Measurements from ENCODE around the gene SBNO2. TPM values are rescaled to one million over a fixed set of nuclear protein-coding genes. Genes with fewer than 3 reads are reported as not detected.
A peak's percentile ranks its signal among the peaks of the same experiment; 100 is the strongest.

The SBNO2 gene
- total RNA-seq, 1 donor from 2014 or later: 91.6 TPM

DNA sequence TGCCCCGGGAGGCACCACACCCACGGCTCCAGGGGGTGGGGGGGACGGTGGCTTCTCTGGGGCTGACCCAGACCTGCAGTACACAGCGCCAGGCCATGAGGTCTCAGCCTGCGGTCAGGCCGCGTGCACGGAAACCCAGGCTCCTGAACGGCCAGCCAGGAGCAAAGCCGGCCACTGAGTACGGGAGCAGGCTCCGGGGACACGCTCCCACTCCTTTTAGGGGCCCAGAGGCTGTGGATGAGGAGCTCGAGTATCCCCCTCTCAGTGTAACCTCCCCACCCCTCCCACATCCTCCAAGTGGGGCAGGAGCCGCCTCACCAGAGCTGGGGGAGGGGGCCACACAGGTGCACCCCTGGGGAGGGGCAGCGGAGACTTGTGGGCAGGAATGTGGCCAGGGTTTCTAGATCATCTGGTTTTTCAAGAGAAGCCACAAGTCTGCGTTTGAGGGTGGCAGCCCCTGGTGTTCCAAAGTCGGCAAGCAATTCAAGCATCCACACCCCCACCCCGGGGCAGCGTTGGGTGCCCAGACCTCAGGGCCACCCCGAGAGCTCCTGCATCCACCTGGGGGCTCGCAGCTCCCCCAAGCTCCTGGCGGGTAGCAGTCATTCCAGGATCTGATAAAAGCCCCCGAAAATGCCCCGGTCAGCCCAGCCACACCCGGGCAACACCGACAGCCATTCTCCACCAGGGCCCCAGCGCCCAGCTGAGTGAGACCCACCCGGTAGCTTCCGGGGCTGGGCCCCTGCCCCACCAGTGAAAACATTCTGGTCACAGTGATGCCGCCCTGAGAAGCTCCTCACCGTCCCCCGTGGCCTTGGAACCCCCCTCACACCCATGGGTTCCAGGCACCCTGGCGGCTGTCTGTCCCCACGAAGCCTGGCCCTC lies 6.1 kb downstream of the SBNO2 start:
- intact Hi-C loops (cut with DNase I): no loop called here
- DNase-seq (peak; percentile 54), ATAC-seq (peak in 1 of 2 donors; percentile 11)
- peaks cover 77% of the 10 kb centered on the region for H3K4me1 ChIP-seq
- no peaks in the 10 kb centered on the region for H3K9me3 ChIP-seq
- TF ChIP-seq, protein P1, sequence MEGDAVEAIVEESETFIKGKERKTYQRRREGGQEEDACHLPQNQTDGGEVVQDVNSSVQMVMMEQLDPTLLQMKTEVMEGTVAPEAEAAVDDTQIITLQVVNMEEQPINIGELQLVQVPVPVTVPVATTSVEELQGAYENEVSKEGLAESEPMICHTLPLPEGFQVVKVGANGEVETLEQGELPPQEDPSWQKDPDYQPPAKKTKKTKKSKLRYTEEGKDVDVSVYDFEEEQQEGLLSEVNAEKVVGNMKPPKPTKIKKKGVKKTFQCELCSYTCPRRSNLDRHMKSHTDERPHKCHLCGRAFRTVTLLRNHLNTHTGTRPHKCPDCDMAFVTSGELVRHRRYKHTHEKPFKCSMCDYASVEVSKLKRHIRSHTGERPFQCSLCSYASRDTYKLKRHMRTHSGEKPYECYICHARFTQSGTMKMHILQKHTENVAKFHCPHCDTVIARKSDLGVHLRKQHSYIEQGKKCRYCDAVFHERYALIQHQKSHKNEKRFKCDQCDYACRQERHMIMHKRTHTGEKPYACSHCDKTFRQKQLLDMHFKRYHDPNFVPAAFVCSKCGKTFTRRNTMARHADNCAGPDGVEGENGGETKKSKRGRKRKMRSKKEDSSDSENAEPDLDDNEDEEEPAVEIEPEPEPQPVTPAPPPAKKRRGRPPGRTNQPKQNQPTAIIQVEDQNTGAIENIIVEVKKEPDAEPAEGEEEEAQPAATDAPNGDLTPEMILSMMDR (IDR thresholded peaks at IDR 0.05): no peak
- peaks cover 7% of the 10 kb centered on the region for H3K36me3 ChIP-seq
- peak overlapping the region; percentile 76 for H3K27ac ChIP-seq
- H3K27me3 ChIP-seq (ENCODE audit: low read depth): no peaks in the 10 kb centered on the region
- H3K4me3 ChIP-seq: peak overlapping the region; percentile 46

DNA sequence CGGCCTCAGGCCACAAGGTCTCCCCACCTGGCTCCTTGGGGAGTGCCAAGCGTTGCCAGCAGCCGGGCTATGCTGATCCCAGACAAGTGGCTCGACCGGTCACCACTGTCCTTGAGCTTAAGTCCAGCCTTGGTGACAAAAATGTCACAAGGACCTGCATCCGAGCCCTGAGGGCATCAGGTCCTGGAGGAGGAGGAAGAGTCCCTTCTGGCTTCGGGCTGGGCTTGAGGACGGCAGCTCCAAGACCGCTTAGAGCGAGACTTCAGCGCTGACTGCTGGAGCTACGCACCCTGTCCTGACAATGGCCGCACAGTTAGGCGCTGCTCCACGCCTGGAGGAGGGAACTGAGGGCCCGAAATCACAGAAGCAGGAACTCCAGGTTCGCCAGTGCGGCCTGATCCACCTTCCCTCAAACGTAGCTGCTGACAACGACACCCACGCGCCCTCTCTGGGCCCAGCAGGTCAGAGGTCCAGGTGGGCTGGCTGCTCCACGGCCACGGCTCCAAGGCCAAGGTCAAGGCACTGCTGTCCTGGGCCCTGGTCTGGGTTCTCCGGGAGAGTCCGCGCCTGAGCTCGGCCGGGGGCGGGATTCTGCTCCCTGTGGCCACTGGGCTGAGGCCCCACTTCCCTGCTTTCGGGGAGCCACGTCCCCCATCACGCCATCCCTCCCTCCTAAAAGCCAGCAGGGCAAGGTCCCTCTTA lies 7.0 kb downstream of the SBNO2 start:
- Histone ChIP-seq H3K27me3 (ENCODE audit: low read depth) (no peaks in the 10 kb centered on the region), H3K4me3 (no peak overlapping the region), H3K9me3 (no peaks in the 10 kb centered on the region), H3K27ac (peak overlapping the region; percentile 76), H3K36me3 (peaks cover 7% of the 10 kb centered on the region), H3K4me1 (peaks cover 73% of the 10 kb centered on the region)
- DNase-seq: peak; percentile 84
- intact Hi-C loops (cut with DNase I): no loop called here
- TF ChIP-seq, protein P1 (IDR thresholded peaks at IDR 0.05): no peak
- peak; percentile 13 to 59 for ATAC-seq

DNA sequence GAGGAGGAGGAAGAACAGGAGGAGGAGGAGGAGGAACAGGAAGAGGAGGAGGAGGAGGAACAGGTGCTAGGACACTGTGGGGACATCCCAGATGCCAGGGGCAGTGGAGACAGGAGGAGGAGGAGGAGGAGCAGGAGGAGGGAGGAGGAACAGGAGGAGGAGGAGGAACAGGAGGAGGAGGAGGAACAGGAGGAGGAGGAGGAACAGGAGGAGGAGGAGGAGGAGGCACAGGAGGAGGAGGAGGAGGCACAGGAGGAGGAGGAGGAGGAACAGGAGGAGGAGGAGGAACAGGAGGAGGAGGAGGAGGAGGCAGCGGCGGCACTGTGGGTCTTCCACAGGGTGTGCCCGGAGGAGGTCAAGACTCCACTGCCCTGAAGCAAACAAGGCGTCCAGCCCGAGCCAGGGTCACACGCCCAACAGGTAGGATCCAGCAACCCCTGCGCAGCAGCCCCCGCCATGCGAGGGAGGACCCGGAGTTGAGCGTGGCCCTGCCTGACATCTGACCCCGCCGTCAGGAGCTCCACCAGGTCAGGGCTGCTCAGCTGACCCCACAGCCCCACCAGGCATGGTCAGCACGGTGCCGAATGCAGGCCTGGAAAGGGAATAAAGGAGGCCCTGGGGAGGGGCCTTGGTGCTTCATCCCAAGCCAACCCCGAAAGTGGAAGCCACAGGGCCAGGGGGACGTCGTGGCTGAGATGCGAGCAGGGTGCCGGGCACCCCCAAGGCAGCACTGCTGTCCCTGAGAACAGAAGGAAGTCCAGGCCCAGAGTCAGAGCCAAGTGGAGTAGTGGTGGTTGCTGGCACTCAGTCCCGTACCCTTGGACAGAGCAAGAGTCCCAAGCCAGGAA lies 9.2 kb downstream of the SBNO2 start:
- TF ChIP-seq, protein P1 (IDR thresholded peaks at IDR 0.05): no peak
- Histone ChIP-seq H3K4me3 (no peak overlapping the region), H3K4me1 (peaks cover 52% of the 10 kb centered on the region), H3K27me3 (ENCODE audit: low read depth) (no peaks in the 10 kb centered on the region), H3K27ac (peak overlapping the region; percentile 46), H3K36me3 (peaks cover 12% of the 10 kb centered on the region), H3K9me3 (no peaks in the 10 kb centered on the region)
- DNase-seq (peak; percentile 64), ATAC-seq (no peak)
- intact Hi-C loops (cut with DNase I): no loop called here

DNA sequence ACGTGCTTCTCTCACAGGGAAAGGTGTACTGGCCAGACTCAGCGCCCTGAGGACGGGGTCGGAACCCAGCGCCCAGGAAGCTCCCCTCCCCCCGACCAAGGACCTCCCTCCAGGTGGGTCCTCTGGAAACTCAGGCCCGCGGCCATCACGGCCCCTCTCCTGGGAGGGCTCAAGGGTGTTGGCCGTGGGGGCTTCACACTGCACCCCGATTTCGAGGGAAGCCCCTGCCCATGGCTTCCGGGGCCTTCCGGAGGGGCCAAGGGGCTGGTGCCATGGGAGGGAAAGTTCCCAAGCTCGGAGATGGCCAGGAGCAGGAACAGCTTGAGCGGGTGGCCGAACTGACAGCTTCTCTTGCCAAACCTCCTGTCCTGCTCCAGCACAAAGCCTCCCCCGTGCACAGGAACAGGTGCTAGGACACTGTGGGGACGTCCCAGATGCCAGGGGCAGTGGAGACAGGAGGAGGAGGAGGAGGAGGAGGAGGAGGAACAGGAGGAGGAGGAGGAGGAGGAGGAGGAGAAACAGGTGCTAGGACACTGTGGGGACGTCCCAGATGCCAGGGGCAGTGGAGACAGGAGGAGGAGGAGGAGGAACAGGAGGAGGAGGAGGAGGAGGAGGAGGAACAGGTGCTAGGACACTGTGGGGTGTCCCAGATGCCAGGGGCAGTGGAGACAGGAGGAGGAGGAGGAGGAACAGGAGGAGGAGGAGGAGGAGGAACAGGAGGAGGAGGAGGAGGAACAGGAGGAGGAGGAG lies 10.0 kb downstream of the SBNO2 start:
- Histone ChIP-seq H3K9me3 (no peaks in the 10 kb centered on the region), H3K36me3 (peaks cover 12% of the 10 kb centered on the region), H3K4me1 (peaks cover 44% of the 10 kb centered on the region), H3K27ac (peak overlapping the region; percentile 49), H3K4me3 (peak overlapping the region; percentile 29), H3K27me3 (ENCODE audit: low read depth) (no peaks in the 10 kb centered on the region)
- DNase-seq: peak; percentile 49
- ATAC-seq: no peak
- TF ChIP-seq, protein P1 (IDR thresholded peaks at IDR 0.05): no peak
- intact Hi-C loops (cut with DNase I): no loop called here
